Measurements from ENCODE around the gene DNAJC1. TPM values are rescaled to one million over a fixed set of nuclear protein-coding genes. Genes with fewer than 3 reads are reported as not detected.

DNAJC1 gene
- total and polyA plus RNA-seq, 4 donors, result 21.2 to 48.1 (median 32.5) TPM

- H3K36me3 ChIP-seq (ENCODE audit: control insufficient read depth in 4 of 4, insufficient read depth in 3 of 4, low read depth in 1 of 4, low read length in 3 of 4), result peaks cover 2 to 9% (median 5%) of the 10 kb centered on the region in 4 donors
- H3K9me3 ChIP-seq (ENCODE audit: control insufficient read depth in 4 of 4, low read length in 3 of 4), result peaks cover 0 to under 1% (median 0%) of the 10 kb centered on the region in 4 donors
- no peak for DNase-seq (ENCODE audit: low spot score)
- H3K27me3 ChIP-seq (ENCODE audit: control insufficient read depth in 4 of 4, insufficient read depth in 4 of 4, low read length in 3 of 4), result no peaks in the 10 kb centered on the region
- WGBS, result 97% methylated on average over 5 of the region's 5 CpGs
- no peak overlapping the region for H3K9ac ChIP-seq (ENCODE audit: low read depth in 1 of 2, low read length in 2 of 2)
- H3K27ac ChIP-seq (ENCODE audit: low read depth in 1 of 2, low read length in 2 of 2), result no peak overlapping the region
- H3K4me3 ChIP-seq (ENCODE audit: low read depth in 1 of 3, low read length in 3 of 3), result no peak overlapping the region
- TF ChIP-seq, protein P1, sequence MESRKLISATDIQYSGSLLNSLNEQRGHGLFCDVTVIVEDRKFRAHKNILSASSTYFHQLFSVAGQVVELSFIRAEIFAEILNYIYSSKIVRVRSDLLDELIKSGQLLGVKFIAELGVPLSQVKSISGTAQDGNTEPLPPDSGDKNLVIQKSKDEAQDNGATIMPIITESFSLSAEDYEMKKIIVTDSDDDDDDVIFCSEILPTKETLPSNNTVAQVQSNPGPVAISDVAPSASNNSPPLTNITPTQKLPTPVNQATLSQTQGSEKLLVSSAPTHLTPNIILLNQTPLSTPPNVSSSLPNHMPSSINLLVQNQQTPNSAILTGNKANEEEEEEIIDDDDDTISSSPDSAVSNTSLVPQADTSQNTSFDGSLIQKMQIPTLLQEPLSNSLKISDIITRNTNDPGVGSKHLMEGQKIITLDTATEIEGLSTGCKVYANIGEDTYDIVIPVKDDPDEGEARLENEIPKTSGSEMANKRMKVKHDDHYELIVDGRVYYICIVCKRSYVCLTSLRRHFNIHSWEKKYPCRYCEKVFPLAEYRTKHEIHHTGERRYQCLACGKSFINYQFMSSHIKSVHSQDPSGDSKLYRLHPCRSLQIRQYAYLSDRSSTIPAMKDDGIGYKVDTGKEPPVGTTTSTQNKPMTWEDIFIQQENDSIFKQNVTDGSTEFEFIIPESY (IDR thresholded peaks at IDR 0.05), result no peak
- TF ChIP-seq SP1 (IDR thresholded peaks at IDR 0.05) (no peak), RAD21 (IDR thresholded peaks at IDR 0.05) (no peak)
- H3K4me1 ChIP-seq (ENCODE audit: control insufficient read depth in 4 of 4, insufficient read depth in 4 of 4, low read length in 3 of 4), result peaks cover 0 to 2% (median 0%) of the 10 kb centered on the region in 4 donors
Measured at GRCh38 chr10:21899736-21900135, 103.8 kb downstream of the DNAJC1 start.

DNA sequence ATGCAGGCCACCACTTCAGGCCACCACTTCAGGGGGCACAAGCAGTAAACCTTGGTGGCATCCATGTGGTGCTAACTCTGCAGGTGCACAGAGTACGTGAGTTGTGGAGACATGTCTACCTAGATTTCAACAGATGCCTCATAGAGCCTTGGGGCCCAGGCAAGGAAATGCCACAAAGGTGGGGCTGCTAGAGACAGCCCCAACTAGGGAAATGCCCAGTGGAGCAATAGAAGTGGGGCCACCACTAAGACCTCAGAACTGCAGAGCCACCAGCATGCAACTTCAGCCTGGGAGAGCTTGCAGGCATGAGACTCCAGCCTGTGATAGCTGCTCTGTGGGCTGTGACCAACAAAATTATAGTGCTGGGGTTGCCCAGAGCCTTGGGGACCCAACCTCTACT lies 107.6 kb downstream of the DNAJC1 start:
- Histone ChIP-seq H3K4me3 (ENCODE audit: low read depth in 1 of 3, low read length in 3 of 3) (no peak overlapping the region), H3K9ac (ENCODE audit: low read depth in 1 of 2, low read length in 2 of 2) (no peak overlapping the region), H3K27ac (ENCODE audit: low read depth in 1 of 2, low read length in 2 of 2) (no peak overlapping the region), H3K36me3 (ENCODE audit: control insufficient read depth in 4 of 4, insufficient read depth in 3 of 4, low read depth in 1 of 4, low read length in 3 of 4) (peaks cover 2 to 7% (median 4%) of the 10 kb centered on the region in 4 donors), H3K27me3 (ENCODE audit: control insufficient read depth in 4 of 4, insufficient read depth in 4 of 4, low read length in 3 of 4) (no peaks in the 10 kb centered on the region), H3K9me3 (ENCODE audit: control insufficient read depth in 4 of 4, low read length in 3 of 4) (peaks cover 0 to 1% (median 0%) of the 10 kb centered on the region in 4 donors), H3K4me1 (ENCODE audit: control insufficient read depth in 4 of 4, insufficient read depth in 4 of 4, low read length in 3 of 4) (peaks cover 0 to 2% (median 0%) of the 10 kb centered on the region in 4 donors)
- WGBS, result 98% methylated on average over 1 of the region's 1 CpG
- TF ChIP-seq, protein P2, sequence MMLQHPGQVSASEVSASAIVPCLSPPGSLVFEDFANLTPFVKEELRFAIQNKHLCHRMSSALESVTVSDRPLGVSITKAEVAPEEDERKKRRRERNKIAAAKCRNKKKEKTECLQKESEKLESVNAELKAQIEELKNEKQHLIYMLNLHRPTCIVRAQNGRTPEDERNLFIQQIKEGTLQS (IDR thresholded peaks at IDR 0.05), result no peak
- TF ChIP-seq, protein P1 (IDR thresholded peaks at IDR 0.05), result no peak
- TF ChIP-seq, protein P3, sequence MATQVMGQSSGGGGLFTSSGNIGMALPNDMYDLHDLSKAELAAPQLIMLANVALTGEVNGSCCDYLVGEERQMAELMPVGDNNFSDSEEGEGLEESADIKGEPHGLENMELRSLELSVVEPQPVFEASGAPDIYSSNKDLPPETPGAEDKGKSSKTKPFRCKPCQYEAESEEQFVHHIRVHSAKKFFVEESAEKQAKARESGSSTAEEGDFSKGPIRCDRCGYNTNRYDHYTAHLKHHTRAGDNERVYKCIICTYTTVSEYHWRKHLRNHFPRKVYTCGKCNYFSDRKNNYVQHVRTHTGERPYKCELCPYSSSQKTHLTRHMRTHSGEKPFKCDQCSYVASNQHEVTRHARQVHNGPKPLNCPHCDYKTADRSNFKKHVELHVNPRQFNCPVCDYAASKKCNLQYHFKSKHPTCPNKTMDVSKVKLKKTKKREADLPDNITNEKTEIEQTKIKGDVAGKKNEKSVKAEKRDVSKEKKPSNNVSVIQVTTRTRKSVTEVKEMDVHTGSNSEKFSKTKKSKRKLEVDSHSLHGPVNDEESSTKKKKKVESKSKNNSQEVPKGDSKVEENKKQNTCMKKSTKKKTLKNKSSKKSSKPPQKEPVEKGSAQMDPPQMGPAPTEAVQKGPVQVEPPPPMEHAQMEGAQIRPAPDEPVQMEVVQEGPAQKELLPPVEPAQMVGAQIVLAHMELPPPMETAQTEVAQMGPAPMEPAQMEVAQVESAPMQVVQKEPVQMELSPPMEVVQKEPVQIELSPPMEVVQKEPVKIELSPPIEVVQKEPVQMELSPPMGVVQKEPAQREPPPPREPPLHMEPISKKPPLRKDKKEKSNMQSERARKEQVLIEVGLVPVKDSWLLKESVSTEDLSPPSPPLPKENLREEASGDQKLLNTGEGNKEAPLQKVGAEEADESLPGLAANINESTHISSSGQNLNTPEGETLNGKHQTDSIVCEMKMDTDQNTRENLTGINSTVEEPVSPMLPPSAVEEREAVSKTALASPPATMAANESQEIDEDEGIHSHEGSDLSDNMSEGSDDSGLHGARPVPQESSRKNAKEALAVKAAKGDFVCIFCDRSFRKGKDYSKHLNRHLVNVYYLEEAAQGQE (IDR thresholded peaks at IDR 0.05), result no peak
- TF ChIP-seq CTCF (IDR thresholded peaks at IDR 0.05; ENCODE audit: low read depth, low read length, missing input control) (no peak), FOXA2 (IDR thresholded peaks at IDR 0.05) (no peak), YY1 (IDR thresholded peaks at IDR 0.05) (no peak), HNF4G (IDR thresholded peaks at IDR 0.05) (no peak), NR2F2 (IDR thresholded peaks at IDR 0.05) (no peak), RAD21 (IDR thresholded peaks at IDR 0.05) (no peak), SP1 (IDR thresholded peaks at IDR 0.05) (no peak), GABPA (IDR thresholded peaks at IDR 0.05 in 1 of 2, conservative IDR thresholded peaks at IDR 0.05 in 1 of 2) (no peak), EGR1 (IDR thresholded peaks at IDR 0.05; ENCODE audit: low read depth in 2 of 2) (no peak)
- TF ChIP-seq, protein P4, sequence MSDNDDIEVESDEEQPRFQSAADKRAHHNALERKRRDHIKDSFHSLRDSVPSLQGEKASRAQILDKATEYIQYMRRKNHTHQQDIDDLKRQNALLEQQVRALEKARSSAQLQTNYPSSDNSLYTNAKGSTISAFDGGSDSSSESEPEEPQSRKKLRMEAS (IDR thresholded peaks at IDR 0.05), result no peak
- no peak for DNase-seq (ENCODE audit: low spot score)

Measured in liver (tissue), 9 donors.